Spleen (tissue), 11 donors: ENCODE results near the gene PRR33. TPM values are rescaled to one million over a fixed set of nuclear protein-coding genes. Genes with fewer than 3 reads are reported as not detected.
A peak's percentile ranks its signal among the peaks of the same experiment; 100 is the strongest.

Source experiments
- DNase-seq: peaks from one replicate; pipeline ENCODE4 v3.0.0-alpha.2; 2020
- H3K27ac ChIP-seq, 8 donors: fragments of 200-600 bp; sonication (generic) in 7 of 8; 1 replicate in 4 of 8; 2 replicates in 4 of 8; pipeline versions ENCODE4 v1.5.0 to v1.8.0; 2016 to 2021; ENCODE audit warnings: inconsistent platforms in 4 of 8, mild to moderate bottlenecking in 4 of 8, moderate library complexity in 1 of 8
- H3K27me3 ChIP-seq, 7 donors: fragments of 200-600 bp; sonication (generic) in 6 of 7; replicated peaks in 1 of 7; 1 replicate in 4 of 7; 2 replicates in 3 of 7; pipeline versions ENCODE4 v1.5.0 to v1.8.0; 2016 to 2021; ENCODE audit warnings: inconsistent platforms in 3 of 7, mild to moderate bottlenecking in 1 of 7
- H3K36me3 ChIP-seq, 6 donors: fragments of 200-600 bp; sonication (generic) in 5 of 6; 1 replicate in 4 of 6; 2 replicates in 2 of 6; pipeline versions ENCODE4 v1.5.0 to v1.8.0; 2016 to 2021; ENCODE audit warnings: inconsistent platforms in 2 of 6
- H3K4me1 ChIP-seq, 6 donors: fragments of 200-600 bp; sonication (generic) in 5 of 6; 1 replicate in 3 of 6; 2 replicates in 3 of 6; pipeline versions ENCODE4 v1.5.0 to v1.8.0; 2016 to 2021; ENCODE audit warnings: inconsistent platforms in 3 of 6
- H3K4me3 ChIP-seq, 8 donors: fragments of 200-600 bp; sonication (generic) in 7 of 8; 1 replicate in 4 of 8; 2 replicates in 4 of 8; pipeline versions ENCODE4 v1.5.0 to v1.8.0; 2016 to 2021; ENCODE audit warnings: inconsistent platforms in 4 of 8, mild to moderate bottlenecking in 4 of 8, moderate library complexity in 2 of 8
- H3K9me3 ChIP-seq, 8 donors: fragments of 200-600 bp; sonication (generic) in 7 of 8; 1 replicate in 4 of 8; 2 replicates in 4 of 8; pipeline versions ENCODE4 v1.5.0 to v1.8.0; 2016 to 2021; ENCODE audit warnings: inconsistent platforms in 4 of 8
- POLR2A ChIP-seq, 3 donors: fragments of 450-650 bp; IDR thresholded peaks; one replicate each; pipeline ENCODE4 v1.5.1; 2017; ENCODE audit warnings: antibody characterized with exemption in 3 of 3, mild to moderate bottlenecking in 1 of 3
- POLR2AphosphoS5 ChIP-seq, 3 donors: sonication (generic); formaldehyde crosslinking; IDR thresholded peaks; one replicate each; pipeline ENCODE4 v1.5.1; 2017; ENCODE audit warnings: antibody characterized with exemption in 3 of 3
- WGBS, 5 donors: extraction: QIAGEN DNeasy Blood & Tissue Kit in 3 of 5; methylation state at CpG; one replicate each; pipeline versions ENCODE4 v1.1.5 to v1.1.7; 2013 to 2018; 5-methylcytosine and 5-hydroxymethylcytosine counted together
- intact Hi-C: fragments of 100-400 bp; cut with DNase I; formaldehyde crosslinking; loops from one replicate; pipeline ENCODE4 v1.15.0; 2023; ENCODE audit warnings: low total_unique reads
- polyA plus RNA-seq, 3 donors: library from polyadenylated mRNA; stranded (reverse); fragments of 200-250 nt; gene quantifications; one replicate each; pipeline ENCODE4 v1.2.1, GENCODE V29; 2013
- total RNA-seq, 7 donors: library from RNA; depleted of rRNA in 3 of 7; stranded (reverse); fragments of >200 nt in 3 of 7; fragmentation: NEBNext Ultra II Directional in 4 of 7; extraction: Animal tissue kit (Norgen Biotek cat#: 25700) in 4 of 7; gene quantifications; one replicate each; pipeline versions ENCODE4 v1.1.0 to v1.2.1, GENCODE V29; 2016 to 2021
- TF ChIP-seq, protein P1 (sequence below), 11 experiments: fragments of 200-600 bp in 7 of 11; fragments of 450-650 bp in 4 of 11; sonication (generic) in 4 of 11; IDR thresholded peaks in 8 of 11; conservative IDR thresholded peaks in 3 of 11; 1 replicate in 7 of 11; 2 replicates in 4 of 11; pipeline versions ENCODE4 v1.4.0 to v1.8.0; 2016 to 2021; ENCODE audit warnings: antibody characterized with exemption in 11 of 11, inconsistent platforms in 4 of 11, mild to moderate bottlenecking in 1 of 11
- donor health status: healthy with polysubstance abuse.
- donor health status: DM: no; HTN: no; CAD: no; lungs with moderate emphysema.
- donor health status: DM: no; HTN: no; CAD: no.
- donor health status: Bipolar disorder and iron deficiency.
- donor health status: healthy.
- donor health status: DM: no; HTN: no; CAD: no.
- donor health status: DM: yes; HTN: yes; CAD: no.

The PRR33 gene
- total and polyA plus RNA-seq, 10 donors = 0.03 to 0.64 (median 0.20) TPM; not detected in 7

DNA sequence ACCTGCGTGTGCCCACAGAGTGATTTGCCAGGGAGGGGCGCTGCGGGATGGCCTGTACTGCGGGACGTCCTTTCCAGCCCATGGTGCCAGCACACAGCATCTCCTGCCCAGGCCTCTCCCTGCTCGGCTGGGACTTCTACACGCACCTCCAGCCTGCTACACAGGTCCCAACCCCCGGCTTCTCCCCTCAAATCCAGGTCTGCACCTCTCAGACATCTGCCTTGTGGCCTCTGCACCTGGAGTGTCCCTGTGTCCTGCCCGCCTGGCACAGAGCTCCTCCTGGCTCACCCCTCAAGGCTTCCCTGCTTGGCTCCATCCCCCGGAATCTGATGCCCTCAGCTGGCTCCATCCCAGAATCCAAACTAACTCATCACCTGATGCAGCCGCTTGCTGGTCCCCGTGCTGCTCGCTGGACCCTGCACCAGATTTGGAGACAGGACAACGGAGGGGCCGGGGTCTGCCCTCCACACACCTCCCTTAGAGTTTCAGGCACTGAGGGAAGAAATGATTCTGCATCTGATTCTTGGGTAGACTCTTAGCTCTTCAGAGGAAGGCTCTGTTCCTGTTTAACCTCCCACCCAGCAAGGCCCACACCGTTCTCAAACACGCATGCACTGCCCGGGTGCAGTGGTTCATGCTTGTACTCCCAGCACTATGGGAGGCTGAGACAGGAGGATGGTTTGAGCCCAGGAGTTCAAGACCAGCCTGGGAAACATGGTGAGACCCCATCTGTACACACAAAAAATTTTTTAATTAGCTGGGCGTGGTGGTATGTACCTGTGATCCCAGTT is 42.9 kb downstream of the PRR33 start:
- peak; percentile 79 for DNase-seq
- H3K4me3 ChIP-seq = peak overlapping the region in 1 of 8 donors; percentile 71
- H3K36me3 ChIP-seq = no peaks in the 10 kb centered on the region
- H3K27ac ChIP-seq = peak overlapping the region in 7 of 8 donors; percentile 51 to 94 (median 91)
- peaks cover 44 to 100% (median 79%) of the 10 kb centered on the region in 6 donors for H3K4me1 ChIP-seq
- no peaks in the 10 kb centered on the region for H3K9me3 ChIP-seq
- no peaks in the 10 kb centered on the region for H3K27me3 ChIP-seq
- 81 to 94% (median 85%) methylated on average over 19 of the region's 19 CpGs for WGBS, 5 donors
- intact Hi-C loops = no loop called here
- TF ChIP-seq POLR2AphosphoS5 (IDR thresholded peaks at IDR 0.05) (no peak), POLR2A (IDR thresholded peaks at IDR 0.05) (no peak)
- TF ChIP-seq, protein P1, sequence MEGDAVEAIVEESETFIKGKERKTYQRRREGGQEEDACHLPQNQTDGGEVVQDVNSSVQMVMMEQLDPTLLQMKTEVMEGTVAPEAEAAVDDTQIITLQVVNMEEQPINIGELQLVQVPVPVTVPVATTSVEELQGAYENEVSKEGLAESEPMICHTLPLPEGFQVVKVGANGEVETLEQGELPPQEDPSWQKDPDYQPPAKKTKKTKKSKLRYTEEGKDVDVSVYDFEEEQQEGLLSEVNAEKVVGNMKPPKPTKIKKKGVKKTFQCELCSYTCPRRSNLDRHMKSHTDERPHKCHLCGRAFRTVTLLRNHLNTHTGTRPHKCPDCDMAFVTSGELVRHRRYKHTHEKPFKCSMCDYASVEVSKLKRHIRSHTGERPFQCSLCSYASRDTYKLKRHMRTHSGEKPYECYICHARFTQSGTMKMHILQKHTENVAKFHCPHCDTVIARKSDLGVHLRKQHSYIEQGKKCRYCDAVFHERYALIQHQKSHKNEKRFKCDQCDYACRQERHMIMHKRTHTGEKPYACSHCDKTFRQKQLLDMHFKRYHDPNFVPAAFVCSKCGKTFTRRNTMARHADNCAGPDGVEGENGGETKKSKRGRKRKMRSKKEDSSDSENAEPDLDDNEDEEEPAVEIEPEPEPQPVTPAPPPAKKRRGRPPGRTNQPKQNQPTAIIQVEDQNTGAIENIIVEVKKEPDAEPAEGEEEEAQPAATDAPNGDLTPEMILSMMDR (IDR thresholded peaks at IDR 0.05 in 8 of 11, conservative IDR thresholded peaks at IDR 0.05 in 3 of 11) = no peak

DNA sequence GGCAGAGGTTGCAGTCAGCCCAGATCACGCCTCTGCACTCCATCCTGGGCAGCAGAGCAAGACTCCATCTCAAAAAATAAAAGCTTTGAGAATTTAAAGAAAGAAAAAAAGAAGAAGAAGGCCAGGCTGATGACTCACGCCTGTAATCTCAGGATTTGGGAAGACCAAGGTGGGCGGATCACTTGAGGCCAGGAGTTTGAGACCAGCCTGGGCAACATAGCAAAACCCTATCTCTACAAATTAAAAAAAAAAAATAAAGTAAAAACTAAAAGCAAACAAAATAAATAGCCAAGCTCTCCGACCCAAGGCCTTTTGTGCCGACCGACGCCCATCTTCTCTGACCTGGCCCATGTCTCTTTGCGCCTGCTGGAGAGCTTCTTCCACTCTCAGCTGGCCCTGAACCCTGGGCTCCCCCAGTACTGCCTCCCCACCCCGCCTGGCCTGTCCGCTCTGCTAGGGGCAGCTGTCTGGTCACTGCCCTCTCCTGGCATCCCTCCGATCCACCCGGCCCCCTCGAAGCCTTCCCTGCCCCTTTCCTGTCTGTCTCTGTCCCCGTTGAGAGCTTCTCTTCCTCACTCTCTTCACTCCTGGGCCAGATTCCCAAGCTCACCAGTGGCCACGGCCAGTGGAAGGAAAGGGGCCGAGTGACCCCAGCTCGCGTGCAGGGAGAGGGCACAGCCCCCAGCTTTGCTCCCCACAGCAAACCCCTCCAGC is 43.6 kb downstream of the PRR33 start:
- intact Hi-C loops = no loop called here
- no peaks in the 10 kb centered on the region for H3K9me3 ChIP-seq
- H3K27ac ChIP-seq = peak overlapping the region in 7 of 8 donors; percentile 43 to 94 (median 91)
- peak; percentile 81 for DNase-seq
- WGBS, 5 donors = 69 to 87% (median 76%) methylated on average over 18 of the region's 18 CpGs
- H3K4me1 ChIP-seq = peaks cover 48 to 100% (median 87%) of the 10 kb centered on the region in 6 donors
- no peaks in the 10 kb centered on the region for H3K36me3 ChIP-seq
- TF ChIP-seq POLR2AphosphoS5 (IDR thresholded peaks at IDR 0.05) = peak in 1 of 3 donors; percentile 67
- no peak for TF ChIP-seq POLR2A (IDR thresholded peaks at IDR 0.05)
- H3K4me3 ChIP-seq = no peak overlapping the region
- H3K27me3 ChIP-seq = no peaks in the 10 kb centered on the region

DNA sequence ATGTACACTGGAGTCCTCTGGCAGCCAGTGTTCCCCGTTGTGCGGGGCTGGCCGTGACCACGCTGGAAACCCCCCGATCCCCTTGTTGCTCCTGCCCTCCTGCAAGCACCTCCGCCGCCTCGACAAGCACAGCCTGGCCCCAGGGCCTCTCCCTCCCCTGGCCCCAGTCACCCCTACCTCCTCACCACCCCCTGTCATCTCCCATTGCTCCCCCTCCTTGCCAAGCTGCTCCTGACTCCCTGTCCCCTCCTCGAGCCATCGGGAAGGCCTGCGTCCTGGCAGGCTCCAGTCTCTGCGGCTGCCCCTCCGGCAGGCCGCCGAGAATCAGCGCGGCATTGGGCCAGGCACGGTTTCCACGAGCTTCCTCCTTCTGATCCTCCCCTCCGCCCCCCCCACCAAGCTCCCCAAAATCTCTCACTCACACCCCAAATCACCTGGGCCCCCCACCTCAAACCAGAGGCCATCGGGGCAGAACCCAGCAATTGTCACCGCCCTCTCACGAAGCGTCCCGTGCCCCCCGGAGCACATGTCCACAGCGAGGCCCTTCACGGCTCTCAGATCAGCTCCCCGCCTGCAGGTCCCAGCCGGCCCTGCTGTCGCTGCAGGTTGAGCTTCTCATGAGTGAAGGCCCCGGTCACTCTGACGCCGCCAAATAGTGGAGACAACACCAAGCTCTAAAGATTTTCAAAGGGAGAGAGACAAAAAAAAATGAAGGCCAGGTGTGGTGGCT is 44.5 kb downstream of the PRR33 start:
- H3K4me1 ChIP-seq = peaks cover 44 to 100% (median 88%) of the 10 kb centered on the region in 6 donors
- 85 to 92% (median 87%) methylated on average over 34 of the region's 34 CpGs for WGBS, 5 donors
- TF ChIP-seq, protein P1 (IDR thresholded peaks at IDR 0.05 in 8 of 11, conservative IDR thresholded peaks at IDR 0.05 in 3 of 11) = no peak
- TF ChIP-seq POLR2AphosphoS5 (IDR thresholded peaks at IDR 0.05) (no peak), POLR2A (IDR thresholded peaks at IDR 0.05) (no peak)
- intact Hi-C loops = no loop called here
- no peaks in the 10 kb centered on the region for H3K36me3 ChIP-seq
- no peaks in the 10 kb centered on the region for H3K27me3 ChIP-seq
- peak overlapping the region in 6 of 8 donors; percentile 84 to 94 (median 92) for H3K27ac ChIP-seq
- H3K4me3 ChIP-seq = no peak overlapping the region
- peak; percentile 78 for DNase-seq
- H3K9me3 ChIP-seq = no peaks in the 10 kb centered on the region

DNA sequence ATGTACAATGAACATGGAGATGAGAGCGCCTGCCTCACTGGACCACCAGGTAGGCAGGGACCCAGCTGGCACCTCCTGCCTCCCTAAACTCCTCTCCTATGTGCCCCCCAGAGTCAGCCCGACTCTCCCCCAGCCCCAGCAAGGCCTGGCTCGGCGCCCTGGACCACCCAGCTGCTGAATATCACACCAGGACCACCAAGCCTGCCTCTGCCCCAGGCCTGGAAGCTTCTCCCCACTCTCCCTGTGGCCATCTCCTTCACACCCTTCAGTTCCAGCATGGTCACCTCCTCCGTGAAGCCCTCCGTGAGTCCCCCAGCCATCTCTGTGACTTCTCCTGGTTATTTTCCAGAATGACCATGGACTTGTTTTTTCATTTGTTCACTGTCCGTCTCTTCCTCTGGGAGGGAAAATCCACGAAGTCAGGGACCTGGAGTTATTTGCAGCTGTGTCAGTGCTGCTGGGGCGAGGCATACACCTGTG is 45.2 kb downstream of the PRR33 start:
- DNase-seq = peak; percentile 78

More for the DNA sequence above, 45.2 kb downstream of the PRR33 start:
- intact Hi-C loops = no loop called here
- TF ChIP-seq, protein P1 (IDR thresholded peaks at IDR 0.05 in 8 of 11, conservative IDR thresholded peaks at IDR 0.05 in 3 of 11) = no peak
- no peak for TF ChIP-seq POLR2AphosphoS5 (IDR thresholded peaks at IDR 0.05)
- no peak for TF ChIP-seq POLR2A (IDR thresholded peaks at IDR 0.05)
- peak overlapping the region in 7 of 8 donors; percentile 84 to 94 (median 91) for H3K27ac ChIP-seq
- H3K9me3 ChIP-seq = no peaks in the 10 kb centered on the region
- WGBS, 5 donors = 88 to 96% (median 93%) methylated on average over 8 to 9 of the region's 9 CpGs
- H3K27me3 ChIP-seq = no peaks in the 10 kb centered on the region
- no peaks in the 10 kb centered on the region for H3K36me3 ChIP-seq
- peaks cover 38 to 100% (median 88%) of the 10 kb centered on the region in 6 donors for H3K4me1 ChIP-seq
- H3K4me3 ChIP-seq = no peak overlapping the region
